Keratinocyte (primary cell): Measurements from ENCODE around the gene TBC1D16. TPM values are rescaled to one million over a fixed set of nuclear protein-coding genes. Genes with fewer than 3 reads are reported as not detected.

Experiments
- DNase-seq: peaks from one replicate; pipeline ENCODE4 v3.0.0-alpha.2; 2011; ENCODE audit warnings: low read depth, missing footprints, low spot score
- FAIRE-seq: peaks from 2 replicates; lab custom pipeline; 2011; peaks lifted over from hg19 to GRCh38; lab: Jason Lieb, UNC
- H2AFZ ChIP-seq: 2 replicates; pipeline ENCODE4 v1.6.0; 2012; ENCODE audit warnings: low read length, control low read depth, inconsistent platforms; ENCODE audit not compliant: control insufficient read depth
- H3K27ac ChIP-seq: 2 replicates; pipeline ENCODE4 v1.5.1; 2011; ENCODE audit warnings: low read length; ENCODE audit not compliant: control insufficient read depth, insufficient read depth
- H3K27me3 ChIP-seq: 3 replicates; pipeline ENCODE4 v1.6.0; 2011; ENCODE audit warnings: low read length; ENCODE audit not compliant: control insufficient read depth, insufficient read depth; ENCODE audit errors: extremely low read depth
- H3K36me3 ChIP-seq, 2 experiments: 2 replicates in 1 of 2; 3 replicates in 1 of 2; pipeline ENCODE4 v1.5.1; 2011; ENCODE audit warnings: low read length in 2 of 2, mild to moderate bottlenecking in 1 of 2; ENCODE audit not compliant: control insufficient read depth in 2 of 2, insufficient read depth in 2 of 2; ENCODE audit errors: extremely low read depth in 1 of 2
- H3K4me1 ChIP-seq: 3 replicates; pipeline ENCODE4 v1.5.1; 2011; ENCODE audit warnings: low read length; ENCODE audit not compliant: control insufficient read depth, insufficient read depth; ENCODE audit errors: extremely low read depth
- H3K4me2 ChIP-seq: 3 replicates; pipeline ENCODE4 v1.6.0; 2011; ENCODE audit warnings: low read depth, low read length; ENCODE audit not compliant: control insufficient read depth, insufficient read depth; ENCODE audit errors: extremely low read depth
- H3K4me3 ChIP-seq, 3 experiments: fragments of 200-600 bp in 1 of 3; sonication (generic) in 1 of 3; 2 replicates in 2 of 3; 3 replicates in 1 of 3; pipeline ENCODE4 v1.5.1; 2011 to 2016; ENCODE audit warnings: low read length in 3 of 3, mild to moderate bottlenecking in 3 of 3, control low read depth in 2 of 3, inconsistent platforms in 1 of 3, low read depth in 1 of 3, mixed read lengths in 1 of 3, mixed run types in 1 of 3, moderate library complexity in 1 of 3; ENCODE audit not compliant: control insufficient read depth in 2 of 3, insufficient read depth in 2 of 3; ENCODE audit errors: extremely low read depth in 1 of 3
- H3K79me2 ChIP-seq: 2 replicates; pipeline ENCODE4 v1.6.0; 2012; ENCODE audit warnings: low read length; ENCODE audit not compliant: control insufficient read depth, insufficient read depth
- H3K9ac ChIP-seq: 3 replicates; pipeline ENCODE4 v1.6.0; 2011; ENCODE audit warnings: low read length; ENCODE audit not compliant: control insufficient read depth, insufficient read depth; ENCODE audit errors: extremely low read depth
- H3K9me1 ChIP-seq: 3 replicates; pipeline ENCODE4 v1.6.0; 2011; ENCODE audit warnings: low read length; ENCODE audit not compliant: control insufficient read depth, insufficient read depth; ENCODE audit errors: extremely low read depth
- H3K9me3 ChIP-seq: 2 replicates; pipeline ENCODE4 v1.5.1; 2012; ENCODE audit warnings: low read depth, low read length; ENCODE audit not compliant: control insufficient read depth
- H4K20me1 ChIP-seq: 3 replicates; pipeline ENCODE4 v1.6.0; 2011; ENCODE audit warnings: low read length; ENCODE audit not compliant: control insufficient read depth, insufficient read depth; ENCODE audit errors: extremely low read depth
- EZH2 ChIP-seq: IDR thresholded peaks from one replicate; pipeline ENCODE4 v1.6.1; 2012; ENCODE audit warnings: inconsistent platforms, mild to moderate bottlenecking, low read length, moderate library complexity
- dilution Hi-C: fragments of 300-500 bp; cut with MboI; formaldehyde crosslinking; loops from one replicate; pipeline ENCODE4 v1.7.0; 2020; ENCODE audit warnings: low sequenced_read_pairs; ENCODE audit not compliant: extremely low pct_ligation_motif_present
- polyA plus RNA-seq, 5 experiments: library from polyadenylated mRNA; depleted of rRNA in 3 of 5; stranded (reverse) in 3 of 5; stranded (forward) in 1 of 5; unstranded in 1 of 5; fragments of >200 nt; gene quantifications; 1 replicate in 1 of 5; 2 replicates in 3 of 5; 3 replicates in 1 of 5; pipeline versions ENCODE4 v1.2.1 to v1.2.3, GENCODE V29; 2011 to 2012; ENCODE audit warnings: missing spikeins in 2 of 5, low read depth in 1 of 5, low replicate concordance in 1 of 5
- TF ChIP-seq, protein P1 (sequence below), 3 experiments: IDR thresholded peaks in 1 of 3; conservative IDR thresholded peaks in 1 of 3; optimal IDR thresholded peaks in 1 of 3; 2 replicates in 2 of 3; 3 replicates in 1 of 3; pipeline versions ENCODE3 to v1.5.1; 2011; ENCODE audit warnings: low read length in 3 of 3, mild to moderate bottlenecking in 3 of 3, moderate library complexity in 2 of 3, control low read depth in 1 of 3, inconsistent platforms in 1 of 3; ENCODE audit not compliant: insufficient read depth in 2 of 3; ENCODE audit errors: extremely low read depth in 1 of 3

Gene TBC1D16
- polyA plus RNA-seq, 1 donor (not counting 4 experiments of a cell fraction or from before 2014, with no cell fraction given), result 8.6 TPM

DNA sequence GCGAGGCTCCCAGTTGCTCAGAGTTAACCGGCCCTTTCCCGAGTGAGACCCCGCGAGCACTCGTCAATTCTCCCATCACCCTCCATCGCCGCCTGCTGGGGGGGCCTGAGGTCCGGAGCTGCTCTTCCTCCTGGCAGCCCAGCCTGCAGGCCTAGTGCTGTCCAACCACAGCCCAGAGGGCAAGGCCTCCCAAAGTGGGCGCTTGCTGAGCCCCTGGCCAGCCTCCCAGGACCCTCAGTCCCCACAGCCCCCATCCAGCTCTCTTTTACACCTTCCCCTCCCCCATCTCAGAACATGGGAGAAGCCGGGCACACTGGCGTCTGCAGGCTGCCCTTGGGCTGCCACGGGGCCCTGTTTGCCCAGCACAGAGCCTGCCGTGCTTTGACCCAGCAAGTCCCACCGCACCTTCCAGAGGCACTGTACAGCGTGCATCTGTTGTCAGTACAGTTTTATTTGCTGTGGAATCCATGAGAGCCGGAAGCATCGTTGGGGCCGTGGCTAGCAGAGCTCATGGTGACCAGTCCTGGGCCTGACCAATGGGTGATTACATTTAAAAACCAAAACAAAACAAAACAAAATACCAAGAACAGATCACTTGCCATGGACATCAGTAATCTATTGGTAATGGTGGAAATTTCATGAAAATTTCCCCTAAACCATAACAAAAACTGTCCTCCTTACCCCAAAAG, 100.3 kb downstream of the TBC1D16 start:
- H3K9me3 ChIP-seq, result no peaks in the 10 kb centered on the region
- H3K4me1 ChIP-seq, result no peaks in the 10 kb centered on the region
- H3K36me3 ChIP-seq, result peaks cover 0 to 6% of the 10 kb centered on the region in 2 experiments
- H4K20me1 ChIP-seq, result no peaks in the 10 kb centered on the region
- no peaks in the 10 kb centered on the region for H3K79me2 ChIP-seq
- no peaks in the 10 kb centered on the region for H3K9me1 ChIP-seq
- no peak overlapping the region for H2AFZ ChIP-seq
- DNase-seq, result no peak
- H3K9ac ChIP-seq, result no peak overlapping the region
- dilution Hi-C loops, result no loop called here
- FAIRE-seq, result no peak
- no peak overlapping the region for H3K27ac ChIP-seq
- H3K27me3 ChIP-seq, result peaks cover 31% of the 10 kb centered on the region
- H3K4me2 ChIP-seq, result no peak overlapping the region
- TF ChIP-seq, protein P1, sequence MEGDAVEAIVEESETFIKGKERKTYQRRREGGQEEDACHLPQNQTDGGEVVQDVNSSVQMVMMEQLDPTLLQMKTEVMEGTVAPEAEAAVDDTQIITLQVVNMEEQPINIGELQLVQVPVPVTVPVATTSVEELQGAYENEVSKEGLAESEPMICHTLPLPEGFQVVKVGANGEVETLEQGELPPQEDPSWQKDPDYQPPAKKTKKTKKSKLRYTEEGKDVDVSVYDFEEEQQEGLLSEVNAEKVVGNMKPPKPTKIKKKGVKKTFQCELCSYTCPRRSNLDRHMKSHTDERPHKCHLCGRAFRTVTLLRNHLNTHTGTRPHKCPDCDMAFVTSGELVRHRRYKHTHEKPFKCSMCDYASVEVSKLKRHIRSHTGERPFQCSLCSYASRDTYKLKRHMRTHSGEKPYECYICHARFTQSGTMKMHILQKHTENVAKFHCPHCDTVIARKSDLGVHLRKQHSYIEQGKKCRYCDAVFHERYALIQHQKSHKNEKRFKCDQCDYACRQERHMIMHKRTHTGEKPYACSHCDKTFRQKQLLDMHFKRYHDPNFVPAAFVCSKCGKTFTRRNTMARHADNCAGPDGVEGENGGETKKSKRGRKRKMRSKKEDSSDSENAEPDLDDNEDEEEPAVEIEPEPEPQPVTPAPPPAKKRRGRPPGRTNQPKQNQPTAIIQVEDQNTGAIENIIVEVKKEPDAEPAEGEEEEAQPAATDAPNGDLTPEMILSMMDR (optimal IDR thresholded peaks at IDR 0.05 in 1 of 3, IDR thresholded peaks at IDR 0.05 in 1 of 3, conservative IDR thresholded peaks at IDR 0.05 in 1 of 3; ENCODE audit: extremely low read depth in 1 of 3, insufficient read depth in 2 of 3, low read length in 3 of 3), result no peak
- no peak for TF ChIP-seq EZH2
- no peak overlapping the region for H3K4me3 ChIP-seq

DNA sequence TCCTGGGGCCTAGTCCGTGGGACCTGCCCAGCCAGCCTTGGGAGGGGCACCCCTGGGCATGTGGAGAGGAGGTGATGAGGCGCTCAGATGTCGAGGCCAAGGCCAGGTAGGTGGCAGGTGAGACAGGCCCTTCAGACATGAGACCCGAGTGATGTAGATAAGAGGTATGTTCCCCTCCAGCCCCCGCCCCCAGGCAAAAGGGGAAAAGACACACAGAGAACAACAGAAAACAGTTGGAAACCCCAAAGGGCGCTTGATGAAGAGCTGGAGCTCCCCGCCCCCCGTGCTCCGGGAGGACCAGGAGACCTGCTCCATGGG, 101.1 kb downstream of the TBC1D16 start:
- FAIRE-seq (no peak), DNase-seq (no peak)
- no peak for TF ChIP-seq EZH2
- TF ChIP-seq, protein P1 (optimal IDR thresholded peaks at IDR 0.05 in 1 of 3, IDR thresholded peaks at IDR 0.05 in 1 of 3, conservative IDR thresholded peaks at IDR 0.05 in 1 of 3; ENCODE audit: extremely low read depth in 1 of 3, insufficient read depth in 2 of 3, low read length in 3 of 3), result no peak
- H3K4me3 ChIP-seq, result no peak overlapping the region
- no peaks in the 10 kb centered on the region for H4K20me1 ChIP-seq
- H3K27ac ChIP-seq, result no peak overlapping the region
- H3K79me2 ChIP-seq, result no peaks in the 10 kb centered on the region
- no peaks in the 10 kb centered on the region for H3K9me3 ChIP-seq
- H3K4me2 ChIP-seq, result no peak overlapping the region
- peaks cover 37% of the 10 kb centered on the region for H3K27me3 ChIP-seq
- H2AFZ ChIP-seq, result no peak overlapping the region
- H3K4me1 ChIP-seq, result no peaks in the 10 kb centered on the region
- no peak overlapping the region for H3K9ac ChIP-seq
- dilution Hi-C loops, result no loop called here
- H3K36me3 ChIP-seq, result peaks cover 0 to 1% of the 10 kb centered on the region in 2 experiments
- H3K9me1 ChIP-seq, result no peaks in the 10 kb centered on the region
